B cell (primary cell): ENCODE results near the gene MAML2. TPM values are rescaled to one million over a fixed set of nuclear protein-coding genes. Genes with fewer than 3 reads are reported as not detected.

Source experiments
- ATAC-seq: fragments of 200-7000 bp; cut with Tn5 transposase; one replicate; pipeline ENCODE4 v1.10.0; 2021; ENCODE audit warnings: low read depth, mild to moderate bottlenecking, moderate number of reproducible peaks, moderate library complexity
- CTCF ChIA-PET: fragments of 350-600 bp; sonication (Branson Sonifier 250); formaldehyde crosslinking; loops from one replicate; lab custom pipeline; 2021; ENCODE audit warnings: antibody characterized with exemption, inconsistent platforms; lab: Charles Lee
- POLR2A ChIA-PET: fragments of 350-600 bp; sonication (Branson Sonifier 250); formaldehyde crosslinking; loops from one replicate; lab custom pipeline; 2021; ENCODE audit warnings: antibody characterized with exemption; lab: Charles Lee
- DNase-seq: peaks from one replicate; pipeline ENCODE4 v3.0.0; 2013
- H2AFZ ChIP-seq: 2 replicates; pipeline ENCODE4 v1.6.1; 2012; ENCODE audit warnings: mild to moderate bottlenecking, low read depth, low read length; ENCODE audit not compliant: insufficient read depth, poor library complexity, severe bottlenecking
- H3K27ac ChIP-seq, 2 donors: 1 replicate in 1 of 2; 2 replicates in 1 of 2; pipeline ENCODE4 v1.5.1; 2012 to 2013; ENCODE audit warnings: low read length in 2 of 2, mild to moderate bottlenecking in 2 of 2, moderate library complexity in 1 of 2
- H3K27me3 ChIP-seq, 4 experiments: fragments of 200-600 bp in 1 of 4; sonication (generic) in 1 of 4; replicated peaks in 1 of 4; 1 replicate in 2 of 4; 2 replicates in 2 of 4; pipeline versions ENCODE4 v1.6.1 to v1.7.0; 2013 to 2016; ENCODE audit warnings: low read length in 3 of 4, mild to moderate bottlenecking in 2 of 4, mixed read lengths in 1 of 4, moderate library complexity in 1 of 4; ENCODE audit not compliant: insufficient read depth in 4 of 4, control insufficient read depth in 3 of 4; ENCODE audit errors: control extremely low read depth in 1 of 4
- H3K36me3 ChIP-seq, 2 experiments: replicated peaks in 1 of 2; 1 replicate in 1 of 2; 2 replicates in 1 of 2; pipeline versions ENCODE4 v1.6.1 to v1.7.1; 2013; ENCODE audit warnings: low read length in 1 of 2; ENCODE audit not compliant: insufficient read depth in 2 of 2, control insufficient read depth in 1 of 2; ENCODE audit errors: control extremely low read depth in 1 of 2, extremely low read depth in 1 of 2
- H3K4me1 ChIP-seq, 2 donors: fragments of 200-600 bp in 1 of 2; sonication (generic) in 1 of 2; 1 replicate in 1 of 2; 2 replicates in 1 of 2; pipeline versions ENCODE4 v1.5.1 to v1.6.1; 2013 to 2017; ENCODE audit warnings: low read length in 2 of 2; ENCODE audit not compliant: control insufficient read depth in 2 of 2, insufficient read depth in 2 of 2
- H3K4me2 ChIP-seq: replicated peaks from 2 replicates; pipeline ENCODE3; 2012; ENCODE audit warnings: mild to moderate bottlenecking, low read depth, low read length; ENCODE audit not compliant: poor library complexity, severe bottlenecking
- H3K4me3 ChIP-seq, 5 experiments: fragments of 200-600 bp in 1 of 5; sonication (generic) in 1 of 5; 1 replicate in 3 of 5; 2 replicates in 2 of 5; pipeline versions ENCODE4 v1.5.1 to v1.7.0; 2011 to 2016; ENCODE audit warnings: low read length in 4 of 5, mild to moderate bottlenecking in 4 of 5, low read depth in 2 of 5, control low read depth in 1 of 5, moderate library complexity in 1 of 5; ENCODE audit not compliant: insufficient read depth in 1 of 5; ENCODE audit errors: control extremely low read depth in 1 of 5, extremely low read depth in 1 of 5
- H3K79me2 ChIP-seq: fragments of 200-600 bp; sonication (generic); one replicate; pipeline ENCODE4 v1.6.0; 2016; ENCODE audit warnings: low read length; ENCODE audit not compliant: control insufficient read depth, insufficient read depth
- H3K9ac ChIP-seq: fragments of 200-600 bp; sonication (generic); 2 replicates; pipeline ENCODE4 v1.6.1; 2017; ENCODE audit warnings: mild to moderate bottlenecking, low read length, moderate library complexity
- H3K9me3 ChIP-seq, 3 donors: one replicate each; pipeline versions ENCODE4 v1.6.1 to v1.7.1; 2013; ENCODE audit warnings: low read length in 2 of 3; ENCODE audit not compliant: control insufficient read depth in 2 of 3, insufficient read depth in 1 of 3; ENCODE audit errors: control extremely low read depth in 1 of 3
- H4K20me1 ChIP-seq: 2 replicates; pipeline ENCODE4 v1.6.0; 2012; ENCODE audit warnings: mild to moderate bottlenecking, low read length; ENCODE audit not compliant: insufficient read depth, control insufficient read depth, poor library complexity, severe bottlenecking
- H3K27ac Mint-ChIP-seq: one replicate; pipeline ENCODE4 v1.8.0; 2021; ENCODE audit warnings: mixed read lengths
- H3K27me3 Mint-ChIP-seq: one replicate; pipeline ENCODE4 v1.8.0; 2021; ENCODE audit warnings: mixed read lengths
- H3K4me1 Mint-ChIP-seq: one replicate; pipeline ENCODE4 v1.8.0; 2021; ENCODE audit warnings: mixed read lengths
- H3K4me3 Mint-ChIP-seq: one replicate; pipeline ENCODE4 v1.8.0; 2021; ENCODE audit warnings: mixed read lengths
- H3K9me3 Mint-ChIP-seq: one replicate; pipeline ENCODE4 v1.8.0; 2022; ENCODE audit warnings: mixed read lengths; ENCODE audit not compliant: insufficient read depth
- CTCF ChIP-seq: fragments of 200-600 bp; IDR thresholded peaks from one replicate; pipeline ENCODE4 v1.8.0; 2022; ENCODE audit warnings: antibody characterized with exemption, mild to moderate bottlenecking
- EZH2 ChIP-seq: IDR thresholded peaks from 2 replicates; pipeline ENCODE4 v1.6.1; 2012; ENCODE audit warnings: borderline replicate concordance, low read depth, mild to moderate bottlenecking, moderate library complexity, low read length; ENCODE audit not compliant: insufficient read depth, poor library complexity, severe bottlenecking
- WGBS: methylation state at CpG from one replicate; pipeline ENCODE4 v1.1.5; 2013; ENCODE audit warnings: missing lambda C conversion rate; ENCODE audit not compliant: insufficient coverage; 5-methylcytosine and 5-hydroxymethylcytosine counted together
- intact Hi-C: fragments of 100-400 bp; cut with micrococcal nuclease; formaldehyde crosslinking; loops from one replicate; pipeline ENCODE4 v1.10.0; 2022
- polyA plus RNA-seq: library from polyadenylated mRNA; depleted of rRNA; stranded (reverse); fragments of >200 nt; gene quantifications from 2 replicates; pipeline ENCODE4 v1.2.3, GENCODE V29; 2012
- total RNA-seq, 2 donors: library from RNA; stranded (reverse); fragments of 120-200 nt in 1 of 2; gene quantifications; 1 replicate in 1 of 2; 2 replicates in 1 of 2; pipeline versions ENCODE4 v1.2.3 to v1.2.4, GENCODE V29; 2013 to 2022

The MAML2 gene
- total and polyA plus RNA-seq, 2 donors (not counting 1 experiment from before 2014, with no cell fraction given), result 10.7 to 26.4 TPM

DNA sequence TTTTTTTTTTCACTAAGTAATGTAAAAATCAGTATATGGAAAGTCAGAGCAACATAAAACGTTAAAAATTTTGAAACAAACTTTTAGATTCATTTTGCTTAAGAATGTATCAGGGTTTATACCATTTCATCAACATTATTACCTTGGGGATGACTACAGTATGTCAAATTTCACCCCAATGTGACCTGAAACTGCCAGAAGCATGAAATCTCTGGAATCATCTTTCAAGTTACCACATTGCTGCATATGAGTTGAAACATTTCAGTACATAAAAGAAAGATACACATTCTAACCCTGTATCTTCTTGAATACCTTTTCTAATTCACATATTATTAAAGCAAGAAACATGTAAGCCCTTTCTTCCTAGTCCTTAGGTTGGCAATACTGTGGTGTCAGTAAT is 32.8 kb downstream of the MAML2 start:
- Histone ChIP-seq H3K79me2 (peaks cover 37% of the 10 kb centered on the region), H3K27ac (no peak overlapping the region), H3K4me2 (no peak overlapping the region), H3K9ac (no peak overlapping the region), H4K20me1 (no peaks in the 10 kb centered on the region), H3K9me3 (no peaks in the 10 kb centered on the region), H3K4me1 (peaks cover 11 to 12% of the 10 kb centered on the region in 2 donors), H3K27me3 (no peaks in the 10 kb centered on the region), H2AFZ (no peak overlapping the region), H3K4me3 (no peak overlapping the region), H3K36me3 (peaks cover 0 to 5% of the 10 kb centered on the region in 2 experiments)
- H3K9me3 Mint-ChIP-seq, result no peaks in the 10 kb centered on the region
- TF ChIP-seq EZH2 (no peak), CTCF (no peak)
- WGBS, result no CpG with 5 or more reads among the region's 1 CpG
- H3K27ac Mint-ChIP-seq, result no peak overlapping the region
- intact Hi-C loops, result no loop called here
- peaks cover 49% of the 10 kb centered on the region for H3K4me1 Mint-ChIP-seq
- ATAC-seq, result no peak
- CTCF ChIA-PET, result interaction anchor here (0.9 to 6.6 kb wide), 2 partner anchors 12 to 32 kb away, joined by 3 to 40 read pairs; partner anchors contain the start of gene MAML2
- DNase-seq, result no peak
- POLR2A ChIA-PET, result no interaction called here
- no peak overlapping the region for H3K4me3 Mint-ChIP-seq
- no peaks in the 10 kb centered on the region for H3K27me3 Mint-ChIP-seq

DNA sequence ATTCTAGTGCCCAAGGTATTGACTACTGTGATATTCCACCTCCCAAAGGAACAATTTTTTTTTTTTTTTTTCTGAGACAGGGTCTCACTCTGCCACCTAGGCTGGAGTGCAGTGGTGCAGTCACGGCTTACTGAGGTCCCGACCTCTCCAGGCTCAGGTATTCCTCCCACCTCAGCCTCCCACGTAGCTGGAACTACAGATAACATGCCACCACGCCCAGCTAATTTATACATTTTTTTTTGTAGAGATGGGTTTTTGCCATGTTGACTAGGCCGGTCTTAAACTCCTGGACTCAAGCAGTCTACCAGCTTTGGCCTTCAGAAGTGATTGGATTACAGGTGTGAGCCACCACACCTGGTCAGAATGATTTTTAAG is 33.4 kb downstream of the MAML2 start:
- TF ChIP-seq EZH2 (no peak), CTCF (no peak)
- H3K9me3 ChIP-seq, result no peaks in the 10 kb centered on the region
- no peak overlapping the region for H3K27ac ChIP-seq
- Mint-ChIP-seq H3K27me3 (no peaks in the 10 kb centered on the region), H3K4me3 (no peak overlapping the region), H3K9me3 (no peaks in the 10 kb centered on the region), H3K27ac (no peak overlapping the region), H3K4me1 (peaks cover 44% of the 10 kb centered on the region)
- CTCF ChIA-PET, result interaction anchor here (6.6 kb wide), 1 partner anchor 33 kb away, joined by 40 read pairs; the partner anchor contains the start of gene MAML2
- no peak overlapping the region for H3K9ac ChIP-seq
- H3K4me3 ChIP-seq, result no peak overlapping the region
- no peaks in the 10 kb centered on the region for H4K20me1 ChIP-seq
- 100% methylated on average over 1 of the region's 5 CpGs for WGBS
- H3K4me1 ChIP-seq, result peaks cover 7 to 8% of the 10 kb centered on the region in 2 donors
- H3K79me2 ChIP-seq, result peaks cover 34% of the 10 kb centered on the region
- no peak overlapping the region for H2AFZ ChIP-seq
- intact Hi-C loops, result no loop called here
- POLR2A ChIA-PET, result interaction anchor here (0.7 kb wide), 1 partner anchor 25 kb away, joined by 5 read pairs; no protein-coding TSS in a partner anchor
- H3K4me2 ChIP-seq, result no peak overlapping the region
- H3K36me3 ChIP-seq, result peaks cover 0 to 5% of the 10 kb centered on the region in 2 experiments
- no peak for ATAC-seq
- no peaks in the 10 kb centered on the region for H3K27me3 ChIP-seq
- no peak for DNase-seq
